Astrocyte (in vitro differentiated cells and primary cell): ENCODE measurements around the gene SAP30BP. TPM values are rescaled to one million over a fixed set of nuclear protein-coding genes. Genes with fewer than 3 reads are reported as not detected.
A peak's percentile ranks its signal among the peaks of the same experiment; 100 is the strongest.

ENCODE experiments used
- DNase-seq: peaks from one replicate; pipeline ENCODE4 v3.0.0-alpha.2; 2010; ENCODE audit warnings: low read depth
- FAIRE-seq: peaks from 2 replicates; lab custom pipeline; 2011; peaks lifted over from hg19 to GRCh38; lab: Jason Lieb, UNC
- H2AFZ ChIP-seq: 2 replicates; pipeline ENCODE4 v1.6.0; 2012; ENCODE audit warnings: low read depth, low read length, inconsistent platforms
- H3K27ac ChIP-seq: 2 replicates; pipeline ENCODE4 v1.5.1; 2011; ENCODE audit warnings: low read depth, low read length, inconsistent platforms
- H3K27me3 ChIP-seq: 2 replicates; pipeline ENCODE4 v1.6.0; 2011; ENCODE audit warnings: low read length, inconsistent platforms; ENCODE audit not compliant: insufficient read depth
- H3K36me3 ChIP-seq: 2 replicates; pipeline ENCODE4 v1.5.1; 2011; ENCODE audit warnings: low read length, inconsistent platforms; ENCODE audit not compliant: insufficient read depth
- H3K4me1 ChIP-seq: 2 replicates; pipeline ENCODE4 v1.5.1; 2011; ENCODE audit warnings: low read length, inconsistent platforms; ENCODE audit not compliant: insufficient read depth
- H3K4me2 ChIP-seq: 2 replicates; pipeline ENCODE4 v1.6.0; 2012; ENCODE audit warnings: low read length, inconsistent platforms
- H3K4me3 ChIP-seq: 2 replicates; pipeline ENCODE4 v1.5.1; 2011; ENCODE audit warnings: low read depth, mild to moderate bottlenecking, low read length, inconsistent platforms; ENCODE audit not compliant: insufficient read depth
- H3K79me2 ChIP-seq: 2 replicates; pipeline ENCODE4 v1.6.0; 2012; ENCODE audit warnings: mild to moderate bottlenecking, low read length, inconsistent platforms; ENCODE audit not compliant: insufficient read depth
- H3K9ac ChIP-seq: 2 replicates; pipeline ENCODE4 v1.6.0; 2012; ENCODE audit warnings: mild to moderate bottlenecking, low read length, inconsistent platforms
- H3K9me3 ChIP-seq: 2 replicates; pipeline ENCODE4 v1.5.1; 2012; ENCODE audit warnings: low read depth, mild to moderate bottlenecking, low read length, inconsistent platforms; ENCODE audit not compliant: insufficient read depth
- H4K20me1 ChIP-seq: 2 replicates; pipeline ENCODE4 v1.6.0; 2012; ENCODE audit warnings: low read length, inconsistent platforms; ENCODE audit not compliant: insufficient read depth
- H3K27ac Mint-ChIP-seq: one replicate; pipeline ENCODE4 v1.8.0; 2021; ENCODE audit warnings: mild to moderate bottlenecking, mixed read lengths; ENCODE audit not compliant: unreplicated experiment
- H3K27me3 Mint-ChIP-seq: one replicate; pipeline ENCODE4 v1.8.0; 2021; ENCODE audit warnings: low read depth, mixed read lengths; ENCODE audit not compliant: unreplicated experiment
- H3K36me3 Mint-ChIP-seq: one replicate; pipeline ENCODE4 v1.8.0; 2021; ENCODE audit warnings: low read depth, mixed read lengths; ENCODE audit not compliant: unreplicated experiment
- H3K4me1 Mint-ChIP-seq: one replicate; pipeline ENCODE4 v1.8.0; 2021; ENCODE audit warnings: low read depth, mixed read lengths; ENCODE audit not compliant: unreplicated experiment
- H3K4me3 Mint-ChIP-seq: one replicate; pipeline ENCODE4 v1.8.0; 2021; ENCODE audit warnings: mild to moderate bottlenecking, moderate library complexity, mixed read lengths; ENCODE audit not compliant: unreplicated experiment
- H3K9me3 Mint-ChIP-seq: one replicate; pipeline ENCODE4 v1.8.0; 2021; ENCODE audit warnings: mild to moderate bottlenecking, mixed read lengths; ENCODE audit not compliant: unreplicated experiment
- EZH2 ChIP-seq: IDR thresholded peaks from 2 replicates; pipeline ENCODE4 v1.6.1; 2012; ENCODE audit warnings: mild to moderate bottlenecking, low read length, inconsistent platforms; ENCODE audit not compliant: insufficient read depth
- total RNA-seq: library from RNA; stranded (reverse); gene quantifications from 2 replicates; pipeline ENCODE4 v1.2.1, GENCODE V29; 2021
- TF ChIP-seq, protein P1 (sequence below): IDR thresholded peaks from 2 replicates; pipeline ENCODE4 v1.5.1; 2011; ENCODE audit warnings: low read depth, mild to moderate bottlenecking, inconsistent platforms, low read length, moderate library complexity; ENCODE audit not compliant: insufficient read depth

The SAP30BP gene
- total RNA-seq, 1 donor from 2014 or later, result 99.2 TPM

GRCh38 chr17:75652341-75652740 is 14.8 kb upstream of the SAP30BP start:
- H3K4me1 Mint-ChIP-seq, result no peaks in the 10 kb centered on the region
- no peak overlapping the region for H3K27ac ChIP-seq
- TF ChIP-seq EZH2, result no peak
- TF ChIP-seq, protein P1, sequence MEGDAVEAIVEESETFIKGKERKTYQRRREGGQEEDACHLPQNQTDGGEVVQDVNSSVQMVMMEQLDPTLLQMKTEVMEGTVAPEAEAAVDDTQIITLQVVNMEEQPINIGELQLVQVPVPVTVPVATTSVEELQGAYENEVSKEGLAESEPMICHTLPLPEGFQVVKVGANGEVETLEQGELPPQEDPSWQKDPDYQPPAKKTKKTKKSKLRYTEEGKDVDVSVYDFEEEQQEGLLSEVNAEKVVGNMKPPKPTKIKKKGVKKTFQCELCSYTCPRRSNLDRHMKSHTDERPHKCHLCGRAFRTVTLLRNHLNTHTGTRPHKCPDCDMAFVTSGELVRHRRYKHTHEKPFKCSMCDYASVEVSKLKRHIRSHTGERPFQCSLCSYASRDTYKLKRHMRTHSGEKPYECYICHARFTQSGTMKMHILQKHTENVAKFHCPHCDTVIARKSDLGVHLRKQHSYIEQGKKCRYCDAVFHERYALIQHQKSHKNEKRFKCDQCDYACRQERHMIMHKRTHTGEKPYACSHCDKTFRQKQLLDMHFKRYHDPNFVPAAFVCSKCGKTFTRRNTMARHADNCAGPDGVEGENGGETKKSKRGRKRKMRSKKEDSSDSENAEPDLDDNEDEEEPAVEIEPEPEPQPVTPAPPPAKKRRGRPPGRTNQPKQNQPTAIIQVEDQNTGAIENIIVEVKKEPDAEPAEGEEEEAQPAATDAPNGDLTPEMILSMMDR, result no peak

GRCh38 chr17:75652934-75653549 is 14.1 kb upstream of the SAP30BP start:
- Mint-ChIP-seq H3K4me3 (no peak overlapping the region), H3K27ac (peak overlapping the region; percentile 47), H3K4me1 (no peaks in the 10 kb centered on the region), H3K9me3 (no peaks in the 10 kb centered on the region), H3K27me3 (no peaks in the 10 kb centered on the region), H3K36me3 (peaks cover 8% of the 10 kb centered on the region)
- Histone ChIP-seq H3K79me2 (no peaks in the 10 kb centered on the region), H2AFZ (no peak overlapping the region), H3K36me3 (peaks cover 7% of the 10 kb centered on the region), H3K27me3 (no peaks in the 10 kb centered on the region), H3K27ac (no peak overlapping the region), H3K9me3 (no peaks in the 10 kb centered on the region), H3K4me3 (no peak overlapping the region), H3K4me2 (no peak overlapping the region), H3K4me1 (no peaks in the 10 kb centered on the region), H4K20me1 (no peaks in the 10 kb centered on the region), H3K9ac (no peak overlapping the region)
- FAIRE-seq, result no peak
- DNase-seq, result peak; percentile 12
- TF ChIP-seq, protein P1, result peak; percentile 66
- TF ChIP-seq EZH2, result no peak

More at GRCh38 chr17:75652341-75652740, 14.8 kb upstream of the SAP30BP start:
- Histone ChIP-seq H4K20me1 (no peaks in the 10 kb centered on the region), H3K27me3 (no peaks in the 10 kb centered on the region), H3K79me2 (no peaks in the 10 kb centered on the region), H3K4me3 (no peak overlapping the region), H3K9ac (no peak overlapping the region), H3K9me3 (no peaks in the 10 kb centered on the region), H3K36me3 (peaks cover 7% of the 10 kb centered on the region), H3K4me2 (no peak overlapping the region), H2AFZ (no peak overlapping the region), H3K4me1 (no peaks in the 10 kb centered on the region)
- DNase-seq (no peak), FAIRE-seq (no peak)
- H3K9me3 Mint-ChIP-seq, result no peaks in the 10 kb centered on the region
- no peak overlapping the region for H3K4me3 Mint-ChIP-seq
- peaks cover 9% of the 10 kb centered on the region for H3K36me3 Mint-ChIP-seq
- H3K27ac Mint-ChIP-seq, result no peak overlapping the region
- H3K27me3 Mint-ChIP-seq, result no peaks in the 10 kb centered on the region

GRCh38 chr17:75654176-75654575 is 13.0 kb upstream of the SAP30BP start:
- no peak overlapping the region for H2AFZ ChIP-seq
- Mint-ChIP-seq H3K27me3 (no peaks in the 10 kb centered on the region), H3K36me3 (peaks cover 6% of the 10 kb centered on the region), H3K4me3 (no peak overlapping the region), H3K27ac (no peak overlapping the region), H3K4me1 (no peaks in the 10 kb centered on the region), H3K9me3 (no peaks in the 10 kb centered on the region)
- peaks cover 7% of the 10 kb centered on the region for H3K36me3 ChIP-seq
- H3K4me3 ChIP-seq, result no peak overlapping the region
- TF ChIP-seq EZH2, result no peak
- TF ChIP-seq, protein P1, result peak; percentile 8
- H3K79me2 ChIP-seq, result no peaks in the 10 kb centered on the region
- H3K4me2 ChIP-seq, result no peak overlapping the region
- no peak overlapping the region for H3K9ac ChIP-seq
- H3K9me3 ChIP-seq, result no peaks in the 10 kb centered on the region
- H3K27me3 ChIP-seq, result no peaks in the 10 kb centered on the region
- DNase-seq (no peak), FAIRE-seq (no peak)
- no peak overlapping the region for H3K27ac ChIP-seq
- no peaks in the 10 kb centered on the region for H3K4me1 ChIP-seq
- H4K20me1 ChIP-seq, result no peaks in the 10 kb centered on the region
